Measurements from ENCODE around the gene ARL15. TPM values are rescaled to one million over a fixed set of nuclear protein-coding genes. Genes with fewer than 3 reads are reported as not detected.

ARL15 gene
- total and polyA plus RNA-seq, 2 of the 8 experiments (the other 6 are each of a cell fraction or from before 2014, with no cell fraction given), result 9.9 to 21.2 TPM

- TF ChIP-seq YY1 (IDR thresholded peaks at IDR 0.05; ENCODE audit: low read depth, low read length) (no peak), BACH1 (IDR thresholded peaks at IDR 0.05; ENCODE audit: low read length) (no peak), SRF (IDR thresholded peaks at IDR 0.05; ENCODE audit: low read depth, low read length) (no peak), FOSL1 (IDR thresholded peaks at IDR 0.05; ENCODE audit: insufficient read depth, low read depth, low read length) (no peak)
Measured at GRCh38 chr5:54214722-54215121, 95.7 kb downstream of the ARL15 start.

More at GRCh38 chr5:54214722-54215121, 95.7 kb downstream of the ARL15 start:
- no peak overlapping the region for H3K56ac ChIP-seq (replicated peaks; ENCODE audit: insufficient read length, low read depth, low read length)
- WGBS, 2 experiments (ENCODE audit: extremely low coverage in 1 of 2, insufficient coverage in 1 of 2, insufficient read length in 1 of 2, insufficient replicate concordance in 2 of 2, low coverage in 1 of 2, low lambda C conversion rate in 2 of 2, missing lambda C conversion rate in 1 of 2), result 88% methylated on average over 4 of the region's 4 CpGs; no CpG with 5 or more reads in 1 of the 2 experiments
- no peaks in the 10 kb centered on the region for H3K27me3 ChIP-seq (replicated peaks in 1 of 4; ENCODE audit: control insufficient read depth in 3 of 4, extremely low read depth in 1 of 4, insufficient read depth in 3 of 4, low read length in 3 of 4)
- no peaks in the 10 kb centered on the region for H4K20me1 ChIP-seq (replicated peaks in 1 of 2; ENCODE audit: control insufficient read depth in 1 of 2, insufficient read depth in 2 of 2, low read length in 2 of 2)
- no peak overlapping the region for H3K23ac ChIP-seq (ENCODE audit: insufficient read length)
- DNase-seq (ENCODE audit: low read depth in 1 of 2, low spot score in 2 of 2) (no peak), FAIRE-seq (no peak)
- ChIA-PET POLR2A (ENCODE audit: partially characterized antibody) (interaction anchor here (1.1 to 1.5 kb wide), 2 partner anchors 198 to 732 kb away, joined by 4 to 7 read pairs; no protein-coding TSS in a partner anchor), CTCF (ENCODE audit: partially characterized antibody) (interaction anchor here (0.6 to 2.4 kb wide), 3 partner anchors 14 to 788 kb away, joined by 3 to 10 read pairs (median 10); no protein-coding TSS in a partner anchor)
- peak overlapping the region; percentile 91 for H2AK5ac ChIP-seq (ENCODE audit: low read depth, low read length)
- H3K14ac ChIP-seq (ENCODE audit: insufficient read length), result no peak overlapping the region
- no peak overlapping the region for H4K5ac ChIP-seq (ENCODE audit: insufficient read length, low read depth, low read length)
- no peaks in the 10 kb centered on the region for H3K36me3 ChIP-seq (ENCODE audit: control insufficient read depth in 2 of 4, insufficient read depth in 4 of 4, low read length in 3 of 4)
- H4K8ac ChIP-seq (ENCODE audit: extremely low read depth, insufficient read depth, low read length), result peak overlapping the region; percentile 40; the same call in 1 of the 2 replicates
- peak overlapping the region; percentile 83; the same call in 1 of the 2 replicates for H2BK5ac ChIP-seq (ENCODE audit: low read depth, low read length)
- no peak overlapping the region for H2BK15ac ChIP-seq (ENCODE audit: low read length)
- H2BK120ac ChIP-seq (replicated peaks; ENCODE audit: low read depth, low read length), result no peak overlapping the region
- H3K4ac ChIP-seq (replicated peaks; ENCODE audit: insufficient read length, low read depth, low read length), result no peak overlapping the region
- H3K79me2 ChIP-seq (ENCODE audit: control insufficient read depth in 1 of 2, insufficient read depth in 2 of 2, low read length in 2 of 2), result peaks cover 0 to 31% of the 10 kb centered on the region in 2 experiments; a peak in 3 of 4 replicates
- H2AFZ ChIP-seq (ENCODE audit: low read length), result no peak overlapping the region
- H3K4me3 ChIP-seq (ENCODE audit: extremely low read depth in 1 of 4, insufficient read depth in 2 of 4, low read depth in 3 of 4, low read length in 4 of 4), result no peak overlapping the region
- peak overlapping the region; percentile 2; the same call in 1 of the 2 replicates for H3K27ac ChIP-seq (ENCODE audit: low read depth, low read length)
- H3K23me2 ChIP-seq (ENCODE audit: low read depth, low read length), result no peaks in the 10 kb centered on the region
- no peaks in the 10 kb centered on the region for H3K9me3 ChIP-seq (ENCODE audit: insufficient read depth in 2 of 2, low read depth in 1 of 2, low read length in 1 of 2)
- H2BK12ac ChIP-seq (ENCODE audit: low read depth, low read length), result peak overlapping the region; percentile 11
- peaks cover 2 to 23% (median 16%) of the 10 kb centered on the region in 4 experiments; a peak in 6 of 7 replicates for H3K4me1 ChIP-seq (replicated peaks in 1 of 4; ENCODE audit: control insufficient read depth in 3 of 4, insufficient read depth in 4 of 4, low read length in 3 of 4)
- H3K18ac ChIP-seq (ENCODE audit: extremely low read depth, low read length), result 0 out of 2 replicates have a peak overlapping the region, but pooled peaks have one; percentile 17
- H3K79me1 ChIP-seq (ENCODE audit: low read depth, low read length), result no peaks in the 10 kb centered on the region
- H3K9ac ChIP-seq (replicated peaks in 1 of 4; ENCODE audit: extremely low read depth in 1 of 4, low read depth in 3 of 4, low read length in 3 of 4), result no peak overlapping the region
- peak overlapping the region in 1 of 2 experiments; percentile 46; a peak in 2 of 4 replicates for H3K4me2 ChIP-seq (ENCODE audit: insufficient read depth in 1 of 2, low read depth in 2 of 2, low read length in 2 of 2)
- H4K91ac ChIP-seq (replicated peaks; ENCODE audit: insufficient read length, low read length), result peak overlapping the region; percentile 1
- H2BK20ac ChIP-seq (ENCODE audit: low read length), result peak overlapping the region; percentile 38; the same call in 1 of the 2 replicates

Data from H1 (cell line).